ENCODE data around the gene LZTS2.
A peak's percentile ranks its signal among the peaks of the same experiment; 100 is the strongest.

The LZTS2 gene

DNA sequence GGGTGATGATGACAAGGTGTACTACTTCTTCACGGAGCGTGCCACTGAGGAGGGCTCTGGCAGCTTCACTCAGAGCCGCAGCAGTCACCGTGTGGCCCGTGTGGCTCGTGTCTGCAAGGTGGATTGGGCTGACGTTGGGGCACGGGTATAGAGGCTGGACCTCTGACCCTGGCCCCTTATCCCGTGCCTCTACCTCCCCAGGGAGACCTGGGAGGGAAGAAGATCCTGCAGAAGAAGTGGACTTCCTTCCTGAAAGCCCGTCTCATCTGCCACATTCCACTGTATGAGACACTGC is 20.8 kb upstream of the LZTS2 start:
- DNase-seq = no peak

DNA sequence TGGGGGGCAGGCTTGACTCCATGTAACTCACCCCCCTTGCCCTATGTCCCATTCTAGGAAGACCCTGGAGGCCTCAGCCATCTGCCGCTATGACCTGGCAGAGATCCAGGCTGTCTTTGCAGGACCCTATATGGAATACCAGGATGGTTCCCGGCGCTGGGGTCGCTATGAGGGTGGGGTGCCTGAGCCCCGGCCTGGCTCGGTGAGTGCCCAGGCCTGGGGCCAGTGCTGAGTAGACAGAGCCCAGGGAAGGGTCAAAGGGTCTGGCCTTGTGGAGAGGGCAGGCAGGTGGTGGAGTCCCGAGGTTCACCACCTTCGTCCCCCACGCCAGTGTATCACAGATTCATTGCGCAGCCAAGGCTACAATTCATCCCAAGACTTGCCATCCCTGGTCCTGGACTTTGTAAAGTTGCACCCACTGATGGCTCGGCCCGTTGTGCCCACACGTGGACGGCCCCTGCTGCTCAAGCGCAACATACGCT is 19.8 kb upstream of the LZTS2 start:
- DNase-seq = no peak

DNA sequence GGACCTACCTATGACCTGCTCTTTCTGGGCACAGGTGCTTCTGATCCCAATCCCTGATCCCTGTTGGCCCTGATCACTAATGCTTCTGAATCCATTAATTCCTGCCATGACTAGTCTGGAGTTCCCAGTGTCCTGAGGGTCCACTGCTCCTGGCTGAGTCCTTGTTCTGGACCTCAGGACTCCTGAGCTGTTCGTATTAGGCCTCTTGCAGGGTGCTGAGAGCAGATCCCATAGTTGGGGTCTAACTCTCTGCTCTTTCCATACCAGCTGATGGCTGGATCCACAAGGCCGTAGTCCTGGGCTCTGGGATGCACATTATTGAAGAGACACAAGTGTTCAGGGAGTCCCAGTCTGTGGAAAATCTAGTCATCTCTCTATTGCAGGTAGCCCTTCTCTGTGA is 19.3 kb upstream of the LZTS2 start:
- no peak for DNase-seq

DNA sequence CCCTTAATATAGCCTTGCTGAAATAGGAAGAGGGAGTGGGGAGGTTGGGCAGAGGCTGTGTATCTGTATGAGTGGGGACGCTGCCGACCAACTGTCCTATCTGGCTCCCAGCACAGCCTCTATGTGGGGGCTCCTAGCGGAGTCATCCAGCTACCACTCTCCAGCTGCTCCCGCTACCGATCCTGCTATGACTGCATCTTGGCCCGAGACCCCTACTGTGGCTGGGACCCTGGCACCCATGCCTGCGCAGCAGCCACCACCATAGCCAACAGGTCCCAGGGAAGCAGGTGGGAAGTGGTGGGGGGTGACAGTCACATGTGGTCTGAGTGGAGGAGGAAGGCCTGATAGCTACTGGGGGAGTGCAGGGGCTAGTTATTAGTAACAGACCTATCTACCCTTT is 18.9 kb upstream of the LZTS2 start:
- no peak for DNase-seq

DNA sequence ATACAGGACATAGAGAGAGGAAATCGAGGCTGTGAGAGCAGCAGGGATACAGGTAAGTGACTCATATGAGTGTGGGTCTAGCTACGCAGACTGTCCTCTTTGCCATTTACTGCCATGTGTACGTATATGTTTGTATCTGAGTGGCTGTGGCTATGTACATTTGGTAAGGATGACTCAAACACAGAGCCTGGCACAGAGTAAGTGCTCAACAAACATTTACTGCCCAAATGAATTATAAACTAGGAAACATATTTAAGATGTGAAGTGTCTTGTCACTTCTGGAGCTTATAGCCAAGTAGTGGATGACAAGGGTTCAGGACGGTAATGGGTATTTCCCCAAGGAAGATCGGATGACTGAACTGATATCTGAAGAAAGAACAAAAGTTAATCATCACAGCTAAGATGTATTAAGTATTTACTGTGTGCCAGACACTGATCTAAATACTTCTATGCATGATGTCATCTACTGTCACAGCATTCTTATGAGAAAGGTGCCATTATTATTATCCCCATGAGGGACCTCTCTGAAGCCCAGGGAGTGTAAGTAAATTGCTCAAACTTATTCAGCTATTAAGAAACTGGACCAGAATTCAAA is 18.3 kb upstream of the LZTS2 start:
- no peak for DNase-seq

DNA sequence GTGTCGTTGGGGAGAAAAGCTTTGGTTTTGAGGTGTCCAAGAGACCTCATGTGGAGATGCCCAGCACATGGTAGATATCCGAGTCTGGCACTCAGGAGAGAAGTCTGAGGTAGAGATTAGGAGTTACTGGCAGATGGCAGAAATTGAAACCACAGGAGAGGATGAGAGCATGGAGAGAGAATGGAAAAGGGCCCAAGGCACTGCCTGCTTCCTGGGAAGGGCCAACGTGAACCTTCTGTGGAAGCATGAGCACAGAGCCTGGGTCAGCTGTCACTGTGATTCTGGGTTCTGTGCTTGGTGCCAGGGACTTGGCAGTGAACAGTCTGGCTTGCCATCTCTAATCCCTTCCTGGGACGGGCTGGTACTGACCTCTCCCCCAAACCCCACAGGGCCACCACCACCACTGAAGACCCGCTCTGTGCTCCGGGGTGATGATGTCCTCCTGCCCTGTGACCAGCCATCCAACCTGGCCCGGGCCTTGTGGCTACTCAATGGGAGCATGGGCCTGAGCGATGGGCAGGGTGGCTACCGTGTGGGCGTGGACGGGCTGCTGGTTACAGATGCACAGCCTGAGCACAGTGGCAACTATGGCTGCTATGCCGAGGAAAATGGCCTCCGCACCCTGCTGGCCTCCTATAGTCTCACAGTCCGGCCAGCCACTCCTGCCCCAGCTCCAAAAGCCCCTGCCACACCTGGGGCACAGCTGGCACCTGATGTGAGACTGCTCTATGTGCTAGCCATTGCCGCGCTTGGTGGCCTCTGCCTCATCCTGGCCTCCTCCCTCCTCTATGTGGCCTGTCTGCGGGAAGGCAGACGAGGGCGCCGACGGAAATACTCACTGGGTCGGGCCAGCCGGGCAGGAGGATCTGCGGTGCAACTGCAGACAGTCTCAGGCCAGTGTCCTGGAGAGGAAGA is 16.4 kb upstream of the LZTS2 start:
- no peak for DNase-seq

DNA sequence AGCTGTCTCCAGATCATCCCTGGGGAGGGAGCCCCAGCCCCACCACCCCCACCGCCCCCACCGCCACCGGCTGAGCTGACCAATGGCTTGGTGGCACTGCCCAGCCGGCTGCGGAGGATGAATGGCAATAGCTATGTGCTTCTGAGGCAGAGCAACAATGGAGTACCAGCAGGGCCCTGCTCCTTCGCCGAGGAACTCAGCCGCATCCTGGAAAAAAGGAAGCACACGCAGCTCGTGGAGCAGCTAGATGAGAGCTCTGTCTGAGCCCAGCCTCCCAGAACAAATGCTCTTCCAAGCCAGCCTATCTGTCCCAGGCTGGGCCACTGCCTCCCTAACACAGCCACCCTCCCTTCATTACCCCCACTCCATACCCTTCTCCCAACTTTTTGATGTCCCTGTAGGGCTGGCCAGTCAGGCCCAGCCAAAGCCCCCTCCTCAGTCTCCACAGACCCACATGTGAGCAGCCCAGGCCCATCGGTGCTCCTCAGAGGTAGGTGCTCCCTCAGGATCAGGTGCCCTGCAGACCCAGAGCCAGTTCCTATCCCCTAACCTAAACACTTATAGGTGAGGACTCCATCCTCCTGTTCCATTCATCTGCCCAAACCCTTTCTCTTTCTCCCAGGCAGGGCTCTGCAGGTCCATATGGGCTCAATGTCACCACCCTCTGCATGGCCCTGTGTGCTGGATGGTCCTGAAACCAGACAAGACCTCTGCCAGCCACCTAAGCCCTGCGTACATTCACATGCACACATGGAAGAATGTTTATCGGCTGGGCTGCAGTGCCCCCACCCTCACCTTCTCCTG is 15.5 kb upstream of the LZTS2 start:
- DNase-seq = no peak

DNA sequence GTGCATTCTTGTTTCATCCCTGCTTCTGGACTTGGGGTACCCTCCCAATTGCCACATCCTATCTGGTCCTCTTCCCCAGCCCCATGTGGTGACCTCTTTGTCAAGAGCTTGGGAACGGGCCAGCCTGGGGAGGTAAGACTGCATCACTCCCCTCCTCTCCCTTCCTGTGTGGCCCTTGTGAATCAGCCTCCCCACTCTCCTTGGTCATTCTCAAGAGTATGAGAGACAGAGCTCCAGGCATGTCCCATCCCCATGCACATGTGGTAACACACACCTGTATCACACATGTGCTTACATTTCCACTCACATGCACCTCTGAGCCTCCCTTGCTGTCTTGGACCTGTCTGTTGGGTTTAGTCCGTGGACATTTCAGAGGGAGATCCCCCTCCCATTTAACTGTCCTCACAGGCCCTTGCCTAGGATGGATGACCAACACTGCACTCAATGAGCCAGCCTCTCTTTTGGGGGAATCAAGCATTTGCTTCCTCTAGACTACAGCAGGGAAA is 14.9 kb upstream of the LZTS2 start:
- DNase-seq = no peak

DNA sequence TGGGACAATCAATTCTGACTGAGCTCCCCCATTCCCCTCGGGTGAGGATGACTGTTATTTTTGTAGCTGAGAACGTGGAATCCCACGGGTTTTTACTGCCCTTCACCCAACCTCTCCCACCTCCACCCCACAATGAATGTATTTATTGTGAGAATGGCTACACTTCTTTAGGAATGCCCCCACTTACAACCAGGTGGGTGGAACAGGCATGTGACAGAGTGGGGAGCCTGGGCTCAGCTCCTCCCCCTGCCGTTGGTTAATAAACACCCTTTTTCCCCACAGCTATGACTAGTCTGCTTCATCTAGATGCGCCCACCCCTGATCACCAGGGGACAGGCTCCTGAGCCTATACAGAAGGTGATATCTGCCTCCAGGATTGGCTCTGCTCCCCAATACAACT is 14.3 kb upstream of the LZTS2 start:
- DNase-seq = no peak

DNA sequence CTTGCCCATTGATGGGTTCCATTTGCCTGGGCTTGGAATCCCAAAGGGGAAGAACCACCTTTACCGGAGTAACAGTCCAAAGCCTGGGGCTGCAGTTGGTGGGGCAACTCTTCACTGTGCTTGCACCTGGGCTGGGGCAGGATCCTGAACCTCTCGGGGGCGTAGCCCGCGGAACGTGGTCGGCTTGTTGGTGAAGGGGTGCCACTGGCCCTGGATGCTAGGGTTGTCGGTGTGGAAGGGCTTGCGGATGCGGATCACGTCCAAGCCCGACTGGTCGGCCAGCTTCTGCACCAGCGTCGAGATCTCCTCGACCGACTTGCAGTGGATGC is 13.0 kb upstream of the LZTS2 start:
- DNase-seq = no peak

DNA sequence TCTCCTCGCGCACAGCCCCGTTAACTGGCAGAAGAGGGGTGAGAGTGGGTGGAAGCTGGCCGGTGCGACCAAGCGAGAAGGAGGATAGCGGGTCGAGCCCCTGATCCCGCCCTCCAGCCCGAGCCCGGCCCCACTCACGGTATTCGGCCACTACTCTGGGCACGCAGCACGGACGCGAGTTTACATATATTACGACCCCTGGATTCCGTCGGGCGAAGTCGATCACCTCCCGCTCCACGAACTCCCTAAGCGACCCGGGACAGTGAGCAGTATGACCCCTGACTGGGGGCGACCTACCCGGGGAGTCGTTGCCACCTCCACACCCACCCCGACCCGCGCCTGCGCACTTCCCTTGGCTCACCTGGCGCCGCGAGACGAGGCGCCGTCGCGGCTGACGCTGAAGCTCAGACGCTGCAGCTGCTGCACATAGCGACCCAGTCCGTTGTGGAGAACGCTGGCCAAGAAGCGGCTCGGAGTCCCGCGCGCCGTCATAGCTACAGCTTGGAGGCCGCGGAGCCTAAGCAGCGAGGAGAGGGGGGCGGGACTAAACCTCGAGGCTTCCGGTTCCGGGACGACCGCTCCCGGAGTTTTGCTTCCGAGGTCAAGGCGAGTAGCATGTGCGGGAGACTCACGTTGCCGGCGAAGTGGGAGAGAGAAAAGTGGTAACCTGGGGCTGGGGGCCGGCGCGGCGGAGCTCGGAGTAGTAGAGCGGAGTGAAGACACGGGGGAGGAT is 12.5 kb upstream of the LZTS2 start, which contains the start of the genes MRPL43 and TWNK:
MRPL43 (minus strand) TSS at position 546 of the 733 bp plus-strand sequence; CDS start at position 492, 54 bp downstream.
TWNK (plus strand) TSS at position 592 of the 733 bp plus-strand sequence. CDS start 668 bp downstream, outside the sequence.
- DNase-seq = peak; percentile 88

DNA sequence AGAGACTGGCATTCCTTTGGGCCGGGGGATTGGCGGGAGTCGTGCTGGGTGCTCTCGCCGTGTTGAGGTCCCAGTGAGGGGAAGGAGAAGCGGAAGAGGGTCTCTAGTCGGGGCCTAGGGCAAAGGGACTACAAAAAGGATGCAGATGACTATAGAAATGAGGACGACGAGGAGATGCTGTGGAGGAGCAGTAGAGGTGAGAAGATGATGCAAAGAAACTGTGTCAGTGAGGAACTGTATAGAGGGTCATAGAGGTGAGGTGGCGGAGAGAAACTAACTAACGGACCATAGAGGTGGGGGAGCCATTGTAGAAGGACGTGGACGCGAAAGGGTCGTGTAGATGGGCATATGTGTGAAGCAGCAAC is 11.9 kb upstream of the LZTS2 start:
- DNase-seq = no peak

DNA sequence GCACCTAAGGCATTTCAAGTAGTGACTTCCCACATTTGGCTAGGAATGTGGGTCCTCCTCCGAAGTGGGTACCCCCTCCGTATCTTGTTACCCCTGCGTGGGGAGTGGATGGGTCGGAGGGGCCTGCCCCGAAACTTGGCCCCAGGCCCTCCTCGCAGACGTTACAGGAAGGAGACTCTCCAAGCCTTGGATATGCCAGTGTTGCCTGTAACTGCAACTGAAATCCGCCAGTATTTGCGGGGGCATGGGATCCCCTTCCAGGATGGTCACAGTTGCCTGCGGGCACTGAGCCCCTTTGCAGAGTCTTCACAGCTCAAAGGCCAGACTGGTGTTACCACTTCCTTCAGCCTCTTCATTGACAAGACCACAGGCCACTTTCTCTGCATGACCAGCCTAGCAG is 11.4 kb upstream of the LZTS2 start:
- DNase-seq = no peak

DNA sequence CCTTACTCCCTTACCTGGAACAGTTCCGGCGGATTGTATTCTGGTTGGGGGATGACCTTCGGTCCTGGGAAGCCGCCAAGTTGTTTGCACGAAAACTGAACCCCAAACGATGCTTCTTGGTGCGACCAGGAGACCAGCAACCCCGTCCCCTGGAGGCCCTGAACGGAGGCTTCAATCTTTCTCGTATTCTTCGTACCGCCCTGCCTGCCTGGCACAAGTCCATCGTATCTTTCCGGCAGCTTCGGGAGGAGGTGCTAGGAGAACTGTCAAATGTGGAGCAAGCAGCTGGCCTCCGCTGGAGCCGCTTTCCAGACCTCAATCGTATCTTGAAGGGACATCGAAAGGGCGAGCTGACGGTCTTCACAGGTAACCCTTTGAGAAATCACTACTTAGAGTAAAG is 10.5 kb upstream of the LZTS2 start:
- no peak for DNase-seq

DNA sequence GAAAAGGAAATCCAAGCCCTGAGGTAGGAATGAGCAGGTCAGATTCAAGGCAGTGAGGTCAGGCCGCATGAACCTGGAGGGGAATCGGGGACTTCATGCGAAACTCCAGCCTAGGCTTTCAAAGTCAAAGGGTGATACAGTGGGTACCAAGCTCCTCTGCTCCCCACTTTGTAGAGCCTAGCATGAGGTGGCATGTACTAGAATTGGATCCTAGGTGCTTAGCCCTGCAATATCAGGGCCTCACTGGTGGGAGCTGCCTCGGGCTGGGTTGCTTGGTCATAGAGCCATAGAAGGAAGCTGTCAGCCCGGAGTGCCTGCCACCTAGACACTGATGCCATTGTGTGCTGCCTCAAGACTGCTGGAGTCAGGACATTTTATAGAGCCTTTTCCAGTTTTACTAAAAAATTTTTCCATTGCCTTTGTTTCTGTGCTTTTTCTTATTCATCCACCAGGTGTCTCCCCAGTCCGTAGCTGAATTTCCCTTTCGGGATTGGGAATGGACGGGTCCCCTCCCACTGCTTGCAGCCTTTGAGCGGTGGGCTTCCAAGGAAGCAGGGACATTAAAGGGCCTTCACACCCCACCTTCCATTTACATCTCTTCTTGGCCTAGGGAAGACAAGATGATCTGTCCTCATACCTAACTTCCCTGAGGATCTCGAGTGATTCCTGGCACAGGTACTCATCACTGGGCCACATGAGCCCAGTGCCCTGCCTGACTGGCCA is 5.5 kb upstream of the LZTS2 start:
- no peak for DNase-seq

DNA sequence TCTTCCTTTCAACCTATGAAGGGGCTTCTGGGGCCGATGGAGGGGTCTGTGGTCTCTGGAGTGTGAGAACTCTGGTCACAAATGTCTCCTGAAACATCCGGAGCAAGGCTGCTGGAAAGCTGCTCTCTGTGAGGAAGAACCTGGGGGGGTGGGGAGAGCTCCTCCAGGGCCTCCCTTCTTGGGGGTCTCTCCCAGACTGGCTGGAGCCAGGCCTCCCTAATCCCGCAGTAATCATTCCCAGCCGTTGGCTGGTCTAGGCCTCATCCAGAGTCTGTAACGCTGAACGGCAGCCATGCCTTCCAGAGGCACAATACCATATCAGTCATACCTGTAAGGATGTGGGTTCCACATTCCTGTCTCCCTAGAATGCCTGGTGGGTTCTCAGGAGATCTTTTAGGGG is 4.4 kb upstream of the LZTS2 start:
- DNase-seq = no peak

DNA sequence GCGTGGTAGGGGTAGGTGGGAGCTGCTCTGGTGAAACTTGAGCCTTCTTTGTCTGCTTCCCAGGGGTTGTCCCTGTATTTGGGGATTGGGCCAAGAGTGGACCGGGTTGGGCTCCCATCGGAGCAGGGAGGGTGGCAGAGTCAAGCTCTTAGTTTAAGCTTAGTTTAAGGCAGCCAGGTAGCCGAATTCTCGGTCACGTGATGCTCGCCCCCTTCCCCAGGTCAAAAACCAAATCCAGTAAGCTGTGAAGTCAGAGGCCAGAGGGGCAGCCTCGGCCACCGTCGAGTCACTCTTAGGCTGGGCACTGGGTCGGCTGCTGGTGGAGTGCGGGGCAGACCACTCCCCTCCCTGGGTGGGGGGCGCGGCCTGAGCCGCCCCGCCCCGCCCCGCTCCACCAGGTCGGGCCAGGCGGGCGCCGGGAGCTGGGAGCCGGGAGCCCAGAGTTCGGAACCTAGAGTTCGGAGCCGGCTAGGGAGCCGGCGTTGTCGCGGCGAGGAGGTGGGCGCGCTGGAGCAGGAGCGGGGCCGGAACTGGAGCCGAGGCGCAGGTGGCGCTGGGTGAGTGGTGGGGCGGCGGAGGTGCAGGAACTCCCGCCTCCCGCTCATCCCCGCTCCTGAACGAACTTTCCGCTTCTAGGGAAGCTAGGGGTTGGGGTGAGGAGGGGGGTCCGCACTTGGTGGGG is 2.8 kb upstream of the LZTS2 start:
- DNase-seq = peak; percentile 58

DNA sequence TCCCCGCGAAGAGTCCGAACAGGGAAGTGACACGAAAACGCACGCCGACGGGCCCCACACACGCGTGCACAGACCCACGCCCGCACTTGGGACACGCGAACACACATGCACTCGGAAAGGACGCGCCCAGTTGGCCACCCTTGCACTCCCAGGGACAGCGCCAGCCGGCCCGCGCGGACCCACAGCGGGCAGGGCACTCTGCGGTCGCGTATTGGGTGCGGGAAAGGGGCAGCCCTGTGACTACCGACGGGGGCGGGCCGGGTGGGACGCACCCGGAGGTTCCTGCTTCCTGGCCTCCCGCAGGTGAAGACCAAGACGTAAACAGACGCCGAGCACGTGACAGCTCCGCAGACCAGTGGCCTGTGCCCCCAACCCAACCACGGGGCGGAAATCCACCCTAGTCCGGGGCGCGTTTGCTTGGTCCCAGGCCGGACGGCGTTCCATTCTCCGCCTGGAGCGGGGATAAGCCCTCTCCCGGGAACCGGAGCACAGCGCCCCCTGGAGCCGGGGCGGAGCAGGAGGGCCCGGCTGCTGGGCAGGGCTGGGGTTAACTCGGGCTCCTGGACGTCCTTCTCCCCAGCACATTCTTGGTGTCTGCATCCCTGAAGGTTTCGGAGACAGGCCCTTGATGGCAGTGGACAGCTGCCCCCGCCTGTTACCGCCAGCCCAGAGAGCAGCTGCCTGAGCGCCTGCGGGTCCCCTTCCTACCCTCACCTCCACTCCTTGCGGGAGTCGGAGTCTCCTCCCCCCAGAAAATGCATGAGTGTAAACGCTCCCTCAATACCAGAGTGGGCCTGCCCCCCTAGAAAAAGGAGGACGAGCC is 2.0 kb upstream of the LZTS2 start:
- DNase-seq = peak; percentile 79

DNA sequence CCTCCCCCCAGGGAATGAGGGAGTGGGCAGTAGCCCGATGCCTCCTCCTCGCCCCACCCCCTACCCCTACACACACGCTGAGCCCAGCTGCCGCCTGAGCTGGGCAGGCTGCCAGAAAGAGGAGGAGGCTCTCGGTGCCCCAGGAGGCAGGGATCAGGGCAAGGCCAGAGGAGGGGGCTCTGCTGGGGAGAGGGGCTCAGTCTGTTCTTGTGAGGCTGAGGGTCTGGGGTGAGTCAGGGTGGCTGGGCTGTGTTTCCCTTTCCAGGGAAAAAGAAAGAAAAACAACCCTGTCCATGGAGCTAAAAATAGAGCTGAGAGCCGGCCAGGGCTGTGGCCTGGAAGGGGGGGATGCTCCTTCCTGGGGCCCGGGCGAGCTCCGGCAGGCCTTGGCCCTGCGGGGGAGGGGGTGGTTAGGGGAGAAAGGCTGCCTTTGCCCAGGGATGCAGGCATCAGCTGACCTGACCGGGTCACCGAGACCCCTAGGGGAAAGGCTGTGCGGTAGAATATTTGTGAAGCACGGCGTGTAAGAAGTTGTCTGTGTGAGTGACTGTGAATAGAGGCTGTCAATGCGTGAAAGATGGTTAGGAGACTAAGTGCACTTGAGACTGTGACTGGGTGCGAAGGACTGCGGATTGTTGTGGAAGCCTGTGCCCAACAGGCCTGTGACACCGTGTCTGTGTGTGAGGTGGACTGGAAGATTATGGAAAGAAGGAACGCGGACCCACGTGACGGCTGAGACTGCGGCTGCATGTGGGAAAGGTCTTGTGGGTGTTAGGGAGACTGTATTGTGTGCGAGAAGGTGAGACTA is 1.2 kb upstream of the LZTS2 start:
- peak; percentile 79 for DNase-seq
